Islet of Langerhans (tissue), 1 donor: ENCODE data around the gene GADD45A.
"Not testable (repeated sequence)": the region's sequence is repeated elsewhere in the genome, so short reads cannot be mapped to it uniquely, and the experiment has no call there.

ENCODE experiments used
- FAIRE-seq: peaks from one replicate; lab custom pipeline; 2011; peaks lifted over from hg19 to GRCh38; lab: Jason Lieb, UNC

Gene GADD45A

DNA sequence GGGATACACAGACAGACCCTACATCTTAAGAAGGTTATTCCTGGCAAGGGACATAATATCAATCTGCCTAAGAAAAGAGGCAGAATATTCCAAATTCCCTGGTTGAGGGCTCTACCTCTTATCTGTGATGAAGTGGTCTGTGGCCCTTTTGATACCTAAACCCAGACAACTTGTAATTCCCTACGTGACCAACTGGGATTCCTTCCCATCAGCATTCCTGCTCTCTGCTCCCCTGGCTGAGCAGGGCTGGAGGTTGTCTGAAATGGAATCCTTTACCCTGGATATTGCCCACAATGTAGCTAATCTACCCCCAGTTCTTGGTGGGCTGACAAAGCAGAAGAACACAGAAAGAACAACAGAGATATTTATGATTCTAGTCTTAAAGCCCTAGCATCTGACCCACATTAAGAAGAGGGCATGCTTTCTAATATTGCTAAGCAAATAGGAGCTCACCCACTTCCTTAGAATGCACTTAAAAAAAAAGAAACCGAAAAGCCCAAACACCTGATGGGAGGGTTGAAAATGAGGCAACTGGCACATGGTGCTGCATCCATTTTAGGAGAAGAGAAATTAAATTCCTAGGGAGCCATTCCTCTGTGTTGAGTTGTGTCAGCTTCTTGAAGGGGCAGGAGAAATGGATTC, 36.8 kb downstream of the GADD45A start:
- FAIRE-seq, result no peak

DNA sequence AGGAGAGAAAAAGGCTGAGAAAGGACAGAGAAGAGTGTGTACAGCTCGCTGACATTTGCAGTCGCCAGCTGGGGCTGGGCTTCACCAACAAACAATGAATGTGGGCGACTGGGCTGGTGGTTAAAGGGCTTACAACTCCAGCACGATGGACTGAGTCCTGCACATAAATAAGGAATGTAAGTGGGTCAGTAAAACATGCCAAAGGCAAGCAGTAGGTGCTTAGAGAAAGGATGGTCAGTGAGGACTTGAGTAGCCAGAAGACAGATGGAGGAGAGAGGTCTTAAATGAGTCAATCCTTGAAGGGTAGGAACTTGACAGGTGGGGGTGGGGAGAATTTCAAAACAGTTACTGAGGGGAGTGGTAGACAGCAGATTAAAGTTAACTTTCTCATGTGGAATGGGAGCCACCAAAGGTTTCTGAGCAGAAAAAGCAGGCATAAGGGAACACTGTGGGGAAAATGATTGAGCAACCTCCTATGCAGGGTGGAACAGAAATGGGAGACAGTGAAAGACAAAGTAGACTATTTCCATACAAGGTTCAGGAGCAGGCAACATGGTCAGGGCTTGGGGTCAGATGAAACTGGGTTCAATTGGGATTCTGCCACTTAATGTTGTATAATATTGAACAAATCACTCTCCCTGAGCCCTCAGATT, 37.4 kb downstream of the GADD45A start:
- no peak for FAIRE-seq

- FAIRE-seq, result no peak
These were observed 38.1 kb downstream of the GADD45A start for GRCh38 chr1:67723126-67723525.

GRCh38 chr1:67723620-67724019, 38.6 kb downstream of the GADD45A start:
- no peak for FAIRE-seq

DNA sequence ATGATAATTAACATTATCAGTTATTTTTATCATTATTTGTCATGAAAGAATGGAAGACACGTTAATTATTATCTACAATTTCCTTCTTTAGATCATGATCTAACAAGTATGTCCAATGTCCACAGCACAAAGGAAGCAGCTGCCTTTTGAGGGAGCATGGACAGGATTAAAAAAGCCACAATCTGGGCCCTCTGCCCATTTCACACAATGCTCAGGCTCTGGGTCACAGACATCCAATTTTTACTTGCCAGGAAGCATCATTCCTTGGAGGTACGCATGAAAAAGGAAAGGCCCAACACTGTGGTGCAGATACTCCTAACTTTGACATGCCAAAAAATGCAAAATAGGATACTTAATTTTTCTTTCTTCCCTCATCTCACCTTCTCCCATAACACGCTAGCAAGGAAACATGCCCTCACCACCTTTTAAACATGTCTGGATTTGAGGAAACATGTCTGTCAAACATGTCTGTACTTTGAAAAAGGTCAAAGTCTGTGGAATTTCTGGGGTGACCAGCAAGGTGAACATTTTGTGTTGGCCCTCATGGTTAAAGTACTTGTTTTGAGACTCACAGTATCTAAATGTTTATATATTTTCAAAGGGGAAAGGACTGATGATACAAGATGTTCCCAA, 40.0 kb downstream of the GADD45A start:
- no peak for FAIRE-seq

DNA sequence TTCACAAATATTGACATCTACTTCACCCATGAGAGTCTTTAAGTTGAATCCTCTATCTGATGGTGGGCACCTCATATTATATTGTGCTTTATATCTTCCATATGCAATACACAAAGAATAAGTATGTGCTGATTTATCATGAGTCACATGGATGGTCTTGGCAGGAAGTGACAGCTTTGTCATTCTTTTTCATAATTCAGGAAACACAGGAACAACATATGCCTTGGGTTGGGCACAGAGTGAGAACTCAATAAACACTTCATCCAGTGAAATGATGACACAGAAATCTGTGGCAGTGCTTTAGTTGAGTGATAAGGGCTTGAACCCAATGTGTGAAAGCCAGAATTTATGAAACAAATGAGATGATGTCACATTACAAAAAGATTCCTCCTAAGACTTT, 41.2 kb downstream of the GADD45A start:
- FAIRE-seq, result no peak

DNA sequence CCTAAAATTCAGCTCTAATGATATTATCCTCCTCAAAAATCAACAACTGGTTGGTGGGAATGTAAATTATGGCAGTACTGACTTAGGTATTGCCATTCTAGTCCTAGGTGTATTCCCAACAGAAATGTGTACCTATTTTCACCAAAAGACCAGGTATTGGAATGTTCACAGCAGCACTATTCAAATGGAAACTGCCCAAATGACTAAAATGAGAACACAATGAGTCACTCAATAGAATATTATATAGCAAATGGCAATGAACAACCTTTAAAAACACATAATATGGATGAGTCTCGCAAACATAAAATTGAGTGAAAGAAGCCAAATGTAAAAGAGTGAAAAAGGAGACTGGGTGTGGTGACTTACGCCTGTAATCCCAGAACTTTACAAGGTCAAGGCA, 44.9 kb downstream of the GADD45A start:
- FAIRE-seq, result no peak

GRCh38 chr1:67730312-67730711, 45.3 kb downstream of the GADD45A start:
- not testable (repeated sequence) for FAIRE-seq

DNA sequence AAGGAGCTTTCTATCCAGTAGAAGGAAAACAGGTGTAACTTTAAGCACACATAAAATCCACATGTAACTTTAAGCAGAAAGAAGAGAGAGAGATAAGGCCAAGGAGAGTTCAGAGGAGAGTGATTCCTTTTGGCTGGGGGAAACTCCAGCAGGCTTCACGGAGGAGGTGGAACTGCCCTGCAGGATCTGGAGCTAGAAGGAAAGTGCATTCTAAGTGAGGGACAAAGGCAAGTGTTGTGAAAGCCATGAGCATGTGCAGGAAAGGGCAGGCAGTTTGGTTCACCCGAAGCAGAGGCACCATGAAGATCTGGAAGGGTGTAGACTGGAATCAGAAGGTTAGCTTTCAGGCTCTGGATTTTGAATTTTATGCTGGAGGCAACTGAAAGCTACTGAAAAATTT, 46.3 kb downstream of the GADD45A start:
- no peak for FAIRE-seq

- no peak for FAIRE-seq
These were observed 47.8 kb downstream of the GADD45A start for GRCh38 chr1:67732750-67733151.

GRCh38 chr1:67733681-67734322, 48.8 kb downstream of the GADD45A start:
- FAIRE-seq, result no peak

DNA sequence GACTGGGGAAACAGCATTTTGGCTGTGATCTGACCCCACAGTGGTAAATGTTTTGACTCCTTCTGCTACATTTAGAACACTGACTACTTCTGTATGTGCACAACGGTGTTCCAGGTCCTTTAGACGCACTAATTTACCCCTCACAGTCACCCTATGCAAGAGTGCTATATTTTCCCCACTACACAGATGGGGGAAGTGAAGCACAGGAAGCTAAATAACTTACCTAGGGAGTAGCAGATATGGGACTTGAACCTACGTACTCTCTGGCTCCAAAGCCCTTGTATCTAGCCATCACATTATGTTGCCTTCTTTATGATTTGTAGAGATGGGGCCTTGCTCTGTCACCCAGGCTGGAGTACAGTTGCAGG, 49.3 kb downstream of the GADD45A start:
- FAIRE-seq, result no peak

- no peak for FAIRE-seq
These were observed 50.2 kb downstream of the GADD45A start for GRCh38 chr1:67735206-67735605.

DNA sequence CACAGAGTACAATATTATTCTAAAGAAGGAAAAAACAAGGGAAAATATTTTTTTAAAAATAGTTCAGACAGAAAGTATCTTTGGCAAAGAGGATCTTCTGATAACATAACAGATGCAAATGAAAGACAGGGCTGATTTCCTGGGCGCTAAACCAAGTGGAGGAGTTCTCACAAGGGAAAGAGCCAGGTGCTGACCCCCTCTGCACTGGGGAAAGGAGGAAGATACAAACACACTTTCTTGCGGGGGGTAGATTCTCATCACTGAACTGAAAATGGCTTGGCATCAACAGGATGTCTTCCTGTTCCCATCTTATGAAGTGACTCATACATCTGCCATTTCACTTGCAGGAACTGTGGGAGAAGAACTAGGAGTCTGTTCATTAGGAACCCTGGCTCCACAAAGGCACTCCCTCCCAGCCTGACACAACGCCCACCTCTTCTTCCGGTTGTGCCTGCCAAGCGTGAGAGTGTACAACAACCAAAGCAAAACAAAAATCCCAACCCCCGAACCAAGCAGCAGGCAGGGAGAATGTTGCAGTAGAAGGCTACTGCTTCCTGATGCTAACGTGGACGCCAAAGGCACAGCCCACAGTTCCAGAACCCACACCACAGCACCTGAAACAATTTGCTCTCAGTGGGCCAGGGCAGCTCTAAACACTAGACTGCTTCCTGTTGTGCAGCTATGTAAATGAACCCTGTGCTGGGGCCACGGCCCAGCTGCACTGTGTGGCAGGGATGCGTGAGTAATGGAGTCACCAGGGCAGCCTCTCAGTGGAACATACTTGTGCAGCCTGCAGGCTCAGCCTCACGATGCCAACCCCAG, 51.0 kb downstream of the GADD45A start:
- FAIRE-seq, result no peak

DNA sequence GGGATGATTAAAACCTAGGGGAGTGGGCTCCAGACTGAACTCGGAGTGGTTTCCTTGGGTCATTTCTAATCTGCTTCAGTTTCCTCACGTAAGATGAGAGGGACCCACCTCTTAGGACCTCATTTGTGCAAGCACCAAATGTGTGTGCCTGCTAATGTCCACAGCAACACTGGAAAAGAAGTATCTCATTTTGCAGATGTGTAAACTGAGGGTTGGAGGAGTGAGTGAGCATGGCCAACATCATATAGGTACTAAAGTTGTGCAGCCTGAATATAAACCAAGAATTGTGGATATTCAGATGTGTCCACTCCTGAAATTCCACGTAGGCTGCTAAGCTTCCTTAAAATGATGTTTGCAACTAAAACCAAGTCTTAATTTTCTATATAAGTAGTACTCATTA, 51.7 kb downstream of the GADD45A start:
- no peak for FAIRE-seq

DNA sequence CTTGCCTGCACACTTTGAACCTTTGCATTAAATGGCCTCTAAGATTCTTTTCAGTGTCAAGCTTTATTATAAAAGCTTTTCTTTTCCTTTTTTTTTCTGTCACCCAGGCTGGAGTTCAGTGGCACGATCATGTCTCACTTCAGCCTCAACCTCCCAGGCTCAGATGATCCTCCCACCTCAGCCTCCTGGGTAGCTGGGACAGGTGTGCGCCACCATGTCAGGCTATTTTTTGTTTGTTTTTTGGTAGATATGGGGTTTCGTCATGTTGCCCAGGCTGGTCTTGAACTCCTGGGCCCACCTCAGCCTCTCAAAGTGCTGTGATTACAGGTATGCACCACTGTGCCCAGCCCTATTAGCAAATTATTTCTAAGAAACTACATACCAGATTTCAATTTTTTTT, 52.9 kb downstream of the GADD45A start:
- FAIRE-seq, result no peak
